HEK293 (cell line): Measurements from ENCODE around the gene PERM1.

Source experiments
- CTCF ChIP-seq: fragments of 450-650 bp; formaldehyde crosslinking; IDR thresholded peaks from 2 replicates; pipeline ENCODE4 v1.5.1; 2016; ENCODE audit warnings: missing biosample characterization, missing genetic modification characterization
- REST ChIP-seq: fragments of 450-650 bp; formaldehyde crosslinking; IDR thresholded peaks from 2 replicates; pipeline ENCODE4 v1.5.1; 2016; ENCODE audit warnings: missing biosample characterization, missing genetic modification characterization
- SP7 ChIP-seq: fragments of 450-650 bp; formaldehyde crosslinking; IDR thresholded peaks from 2 replicates; pipeline ENCODE4 v1.5.1; 2016; ENCODE audit warnings: missing biosample characterization, missing genetic modification characterization
- ZBTB7A ChIP-seq: fragments of 450-650 bp; formaldehyde crosslinking; IDR thresholded peaks from 2 replicates; pipeline ENCODE4 v1.5.1; 2016; ENCODE audit warnings: low read depth, missing biosample characterization, missing genetic modification characterization
- ZNF157 ChIP-seq: fragments of 450-650 bp; formaldehyde crosslinking; IDR thresholded peaks from 2 replicates; pipeline ENCODE4 v1.5.1; 2016; ENCODE audit warnings: missing biosample characterization, missing genetic modification characterization
- ZNF169 ChIP-seq: fragments of 450-650 bp; formaldehyde crosslinking; IDR thresholded peaks from 2 replicates; pipeline ENCODE4 v1.5.1; 2016; ENCODE audit warnings: missing biosample characterization, missing genetic modification characterization
- ZNF501 ChIP-seq: fragments of 450-650 bp; formaldehyde crosslinking; IDR thresholded peaks from 2 replicates; pipeline ENCODE4 v1.5.1; 2016; ENCODE audit warnings: missing biosample characterization, missing genetic modification characterization
- ZNF544 ChIP-seq: fragments of 450-650 bp; formaldehyde crosslinking; IDR thresholded peaks from 2 replicates; pipeline ENCODE4 v1.5.0; 2017; ENCODE audit warnings: missing biosample characterization, missing genetic modification characterization
- ZNF558 ChIP-seq: fragments of 450-650 bp; formaldehyde crosslinking; IDR thresholded peaks from 2 replicates; pipeline ENCODE4 v1.5.1; 2016; ENCODE audit warnings: missing biosample characterization, missing genetic modification characterization
- ZNF561 ChIP-seq: fragments of 450-650 bp; IDR thresholded peaks from 2 replicates; pipeline ENCODE4 v1.5.1; 2018; ENCODE audit warnings: missing biosample characterization, missing genetic modification characterization, borderline replicate concordance
- ZNF660 ChIP-seq: fragments of 450-650 bp; IDR thresholded peaks from 2 replicates; pipeline ENCODE4 v1.5.1; 2018; ENCODE audit warnings: missing biosample characterization, mild to moderate bottlenecking, missing genetic modification characterization
- ZNF768 ChIP-seq: fragments of 450-650 bp; formaldehyde crosslinking; IDR thresholded peaks from 2 replicates; pipeline ENCODE4 v1.5.1; 2018; ENCODE audit warnings: missing biosample characterization, mild to moderate bottlenecking, missing genetic modification characterization
- ZSCAN5A ChIP-seq: fragments of 450-650 bp; formaldehyde crosslinking; IDR thresholded peaks from 2 replicates; pipeline ENCODE4 v1.5.1; 2016; ENCODE audit warnings: missing biosample characterization, missing genetic modification characterization

- TF ChIP-seq CTCF (tag by site-specific recombination) (no peak), ZNF157 (tag by site-specific recombination) (no peak), SP7 (tag by site-specific recombination) (no peak), ZNF561 (tag by site-specific recombination) (no peak), ZSCAN5A (tag by site-specific recombination) (no peak), REST (tag by site-specific recombination) (no peak), ZNF501 (tag by site-specific recombination) (no peak), ZNF768 (tag by site-specific recombination) (no peak), ZNF558 (tag by site-specific recombination) (no peak), ZNF169 (tag by site-specific recombination) (no peak), ZNF544 (tag by site-specific recombination) (no peak), ZBTB7A (tag by site-specific recombination) (no peak), ZNF660 (tag by site-specific recombination) (no peak)
Measured at GRCh38 chr1:937521-937920, 44.4 kb downstream of the PERM1 start.
